HEK293 (cell line): Measurements from ENCODE around the gene PTP4A2.

Experiments
- CTCF ChIA-PET: fragments of 350-600 bp; formaldehyde crosslinking; extraction: SDS; loops from one replicate; lab custom pipeline; 2021; ENCODE audit warnings: antibody characterized with exemption; lab: Yijun Ruan, JAX
- POLR2A ChIA-PET: fragments of 300-600 bp; formaldehyde crosslinking; extraction: SDS; loops from one replicate; lab custom pipeline; 2020; ENCODE audit warnings: antibody characterized with exemption, inconsistent platforms; lab: Yijun Ruan, JAX
- H3K27ac ChIP-seq: fragments of 200-500 bp; sonication (Bioruptor generic); 2 replicates; pipeline ENCODE4 v1.5.1; 2014; ENCODE audit warnings: low read depth, low read length, control low read depth, inconsistent platforms; ENCODE audit errors: extremely low read depth
- H3K36me3 ChIP-seq, 2 experiments: fragments of 200-500 bp in 1 of 2; sonication (Bioruptor generic) in 1 of 2; 1 replicate in 1 of 2; 2 replicates in 1 of 2; pipeline ENCODE4 v1.5.1; 2014 to 2017; ENCODE audit warnings: inconsistent platforms in 2 of 2, low read length in 2 of 2; ENCODE audit not compliant: control insufficient read depth in 2 of 2, insufficient read depth in 1 of 2
- H3K4me1 ChIP-seq: fragments of 200-500 bp; sonication (Bioruptor generic); 2 replicates; pipeline ENCODE4 v1.5.1; 2014; ENCODE audit warnings: mild to moderate bottlenecking, low read length, inconsistent platforms; ENCODE audit not compliant: control insufficient read depth, insufficient read depth
- H3K4me3 ChIP-seq: 2 replicates; pipeline ENCODE4 v1.5.1; 2011; ENCODE audit warnings: low read depth, mild to moderate bottlenecking, control low read depth, low read length, moderate library complexity
- H3K9me3 ChIP-seq: fragments of 200-500 bp; sonication (Bioruptor generic); 2 replicates; pipeline ENCODE4 v1.5.1; 2014; ENCODE audit warnings: low read depth, low read length, inconsistent platforms; ENCODE audit not compliant: control insufficient read depth, insufficient read depth
- EGR2 ChIP-seq: fragments of 450-650 bp; formaldehyde crosslinking; IDR thresholded peaks from 2 replicates; pipeline ENCODE4 v1.5.1; 2016; ENCODE audit warnings: low read depth, missing biosample characterization, missing genetic modification characterization
- ELK4 ChIP-seq: IDR thresholded peaks from 2 replicates; pipeline ENCODE4 v1.6.1; 2011; ENCODE audit warnings: mild to moderate bottlenecking, low read depth, low read length, borderline replicate concordance
- GLI2 ChIP-seq: fragments of 450-650 bp; formaldehyde crosslinking; IDR thresholded peaks from 2 replicates; pipeline ENCODE4; 2017; ENCODE audit warnings: missing biosample characterization, missing genetic modification characterization, low read depth, borderline replicate concordance
- HIC1 ChIP-seq: fragments of 450-650 bp; formaldehyde crosslinking; IDR thresholded peaks from 2 replicates; pipeline ENCODE4 v1.5.1; 2016; ENCODE audit warnings: missing biosample characterization, missing genetic modification characterization
- KLF8 ChIP-seq: fragments of 450-650 bp; formaldehyde crosslinking; IDR thresholded peaks from 2 replicates; pipeline ENCODE4 v1.5.1; 2016; ENCODE audit warnings: missing biosample characterization, missing genetic modification characterization
- OSR2 ChIP-seq: fragments of 450-650 bp; formaldehyde crosslinking; IDR thresholded peaks from 2 replicates; pipeline ENCODE4 v1.5.1; 2016; ENCODE audit warnings: missing biosample characterization, missing genetic modification characterization
- SETDB1 ChIP-seq: IDR thresholded peaks from one replicate; pipeline ENCODE4 v1.6.1; 2017; ENCODE audit warnings: mild to moderate bottlenecking, low read length, moderate library complexity, mixed read lengths; ENCODE audit not compliant: insufficient read length
- ZFHX2 ChIP-seq: fragments of 450-650 bp; formaldehyde crosslinking; conservative IDR thresholded peaks from 2 replicates; pipeline ENCODE4 v1.5.1; 2016; ENCODE audit warnings: missing biosample characterization, missing genetic modification characterization
- ZFP37 ChIP-seq: fragments of 450-650 bp; formaldehyde crosslinking; IDR thresholded peaks from 2 replicates; pipeline ENCODE4 v1.5.1; 2016; ENCODE audit warnings: missing biosample characterization, missing genetic modification characterization
- ZNF114 ChIP-seq: fragments of 450-650 bp; formaldehyde crosslinking; IDR thresholded peaks from 2 replicates; pipeline ENCODE4 v1.5.0; 2017; ENCODE audit warnings: missing biosample characterization, missing genetic modification characterization
- ZNF155 ChIP-seq: fragments of 450-650 bp; formaldehyde crosslinking; IDR thresholded peaks from 2 replicates; pipeline ENCODE4 v1.5.1; 2016; ENCODE audit warnings: missing biosample characterization, missing genetic modification characterization
- ZNF221 ChIP-seq: fragments of 450-650 bp; formaldehyde crosslinking; IDR thresholded peaks from 2 replicates; pipeline ENCODE4 v1.5.1; 2017; ENCODE audit warnings: missing biosample characterization, missing genetic modification characterization, borderline replicate concordance
- ZNF280C ChIP-seq: fragments of 450-650 bp; formaldehyde crosslinking; IDR thresholded peaks from 2 replicates; pipeline ENCODE4 v1.5.1; 2016; ENCODE audit warnings: missing biosample characterization, missing genetic modification characterization
- ZNF37A ChIP-seq: fragments of 450-650 bp; IDR thresholded peaks from 2 replicates; pipeline ENCODE4 v1.5.1; 2018; ENCODE audit warnings: missing biosample characterization, missing genetic modification characterization
- ZNF48 ChIP-seq: fragments of 450-650 bp; formaldehyde crosslinking; IDR thresholded peaks from 2 replicates; pipeline ENCODE4 v1.5.1; 2016; ENCODE audit warnings: missing biosample characterization, missing genetic modification characterization
- ZNF510 ChIP-seq: fragments of 450-650 bp; formaldehyde crosslinking; IDR thresholded peaks from 2 replicates; pipeline ENCODE4 v1.5.1; 2018; ENCODE audit warnings: mild to moderate bottlenecking, missing genetic modification characterization, missing biosample characterization; ENCODE audit not compliant: insufficient replicate concordance
- ZNF530 ChIP-seq: fragments of 450-650 bp; formaldehyde crosslinking; IDR thresholded peaks from 2 replicates; pipeline ENCODE4 v1.5.1; 2016; ENCODE audit warnings: low read depth, missing biosample characterization, missing genetic modification characterization
- ZNF555 ChIP-seq: fragments of 450-650 bp; formaldehyde crosslinking; conservative IDR thresholded peaks from 2 replicates; pipeline ENCODE4 v1.5.1; 2017; ENCODE audit warnings: missing biosample characterization, mild to moderate bottlenecking, missing genetic modification characterization, inconsistent platforms
- TF ChIP-seq, protein P1 (sequence below): fragments of 450-650 bp; formaldehyde crosslinking; IDR thresholded peaks from 2 replicates; pipeline ENCODE4 v1.5.1; 2017; ENCODE audit warnings: missing biosample characterization, missing genetic modification characterization
- TF ChIP-seq, protein P2 (sequence below): fragments of 450-650 bp; formaldehyde crosslinking; IDR thresholded peaks from 2 replicates; pipeline ENCODE4 v1.5.1; 2016; ENCODE audit warnings: missing biosample characterization, missing genetic modification characterization
- TF ChIP-seq, protein P3 (sequence below): fragments of 450-650 bp; formaldehyde crosslinking; IDR thresholded peaks from 2 replicates; pipeline ENCODE4 v1.5.1; 2016; ENCODE audit warnings: missing biosample characterization, missing genetic modification characterization

Gene PTP4A2

DNA sequence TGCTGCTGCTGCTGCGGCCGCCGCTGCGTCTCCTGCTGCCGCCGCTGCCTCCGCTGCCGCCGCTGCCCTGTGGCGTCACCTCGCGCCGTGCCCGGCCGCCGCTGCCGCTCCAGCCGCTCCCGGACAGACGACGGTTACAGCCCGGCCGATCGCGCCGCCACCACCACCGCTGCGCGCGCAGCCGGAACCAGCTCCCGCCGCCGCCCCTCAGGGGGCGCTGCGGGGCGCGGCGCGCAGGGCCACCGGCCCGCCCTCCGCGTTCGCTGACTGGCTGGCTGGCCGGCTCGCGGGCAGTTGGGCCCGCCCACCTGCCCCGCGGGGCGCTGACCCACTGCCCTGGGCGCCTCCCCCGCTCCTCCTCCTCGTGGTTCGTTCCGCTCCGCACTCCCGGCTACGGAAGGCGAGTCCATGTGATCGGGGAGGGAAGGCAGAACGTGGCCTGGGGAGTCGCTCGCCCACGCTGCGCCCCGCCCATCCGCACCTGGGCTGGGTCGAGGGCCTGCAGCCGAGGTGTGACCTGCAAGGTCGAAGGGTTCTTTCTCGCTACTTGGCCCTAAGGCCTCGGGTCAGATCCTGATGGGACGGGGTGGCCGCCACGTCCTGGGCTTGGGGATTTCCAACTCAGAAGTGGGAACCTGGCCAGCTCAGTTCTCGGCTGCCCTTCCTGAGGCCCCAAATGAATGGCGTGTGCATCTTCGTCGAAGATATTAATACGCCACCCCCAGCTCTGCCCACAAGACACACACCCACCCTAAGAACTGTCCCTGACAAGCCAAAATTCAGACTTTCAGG, at the start of gene PTP4A2:
PTP4A2 (minus strand) TSS at position 185 of the 792 bp plus-strand sequence. CDS start 19,303 bp downstream, outside the sequence.
- H3K36me3 ChIP-seq = no peaks in the 10 kb centered on the region
- CTCF ChIA-PET = interaction anchor here (0.6 to 4.3 kb wide), 15 partner anchors 12 to 1155 kb away, joined by 3 to 53 read pairs (median 4); partner anchors contain the start of gene SPOCD1
- POLR2A ChIA-PET = interaction anchor here (0.5 to 1.6 kb wide), 5 partner anchors 14 to 124 kb away, joined by 3 to 7 read pairs (median 4); no protein-coding TSS in a partner anchor
- peak within 1 kb of the TSS; percentile 88 for H3K27ac ChIP-seq
- H3K4me1 ChIP-seq = peaks cover 22% of the 10 kb centered on the region
- peak within 1 kb of the TSS; percentile 97 for H3K4me3 ChIP-seq
- H3K9me3 ChIP-seq = no peaks in the 10 kb centered on the region
- no peak for TF ChIP-seq ZNF48
- no peak for TF ChIP-seq GLI2 (tag by site-specific recombination)
- TF ChIP-seq ZNF555 (tag by site-specific recombination) = no peak
- no peak for TF ChIP-seq ZNF155 (tag by site-specific recombination)
- TF ChIP-seq ZNF221 (tag by site-specific recombination) = no peak
- TF ChIP-seq, protein P1, sequence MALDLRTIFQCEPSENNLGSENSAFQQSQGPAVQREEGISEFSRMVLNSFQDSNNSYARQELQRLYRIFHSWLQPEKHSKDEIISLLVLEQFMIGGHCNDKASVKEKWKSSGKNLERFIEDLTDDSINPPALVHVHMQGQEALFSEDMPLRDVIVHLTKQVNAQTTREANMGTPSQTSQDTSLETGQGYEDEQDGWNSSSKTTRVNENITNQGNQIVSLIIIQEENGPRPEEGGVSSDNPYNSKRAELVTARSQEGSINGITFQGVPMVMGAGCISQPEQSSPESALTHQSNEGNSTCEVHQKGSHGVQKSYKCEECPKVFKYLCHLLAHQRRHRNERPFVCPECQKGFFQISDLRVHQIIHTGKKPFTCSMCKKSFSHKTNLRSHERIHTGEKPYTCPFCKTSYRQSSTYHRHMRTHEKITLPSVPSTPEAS (tag by site-specific recombination) = no peak; the same call in 1 of the 2 replicates
- TF ChIP-seq ZNF114 (tag by site-specific recombination) = no peak
- TF ChIP-seq EGR2 (tag by site-specific recombination) = peak; percentile 95
- TF ChIP-seq ZNF280C (tag by site-specific recombination) = no peak
- peak; percentile 99 for TF ChIP-seq KLF8 (tag by site-specific recombination)
- no peak for TF ChIP-seq ZNF530 (tag by site-specific recombination)
- peak; percentile 99 for TF ChIP-seq ZFHX2 (tag by site-specific recombination)
- peak; percentile 81; the same call in 1 of the 2 replicates for TF ChIP-seq ELK4
- TF ChIP-seq, protein P2, sequence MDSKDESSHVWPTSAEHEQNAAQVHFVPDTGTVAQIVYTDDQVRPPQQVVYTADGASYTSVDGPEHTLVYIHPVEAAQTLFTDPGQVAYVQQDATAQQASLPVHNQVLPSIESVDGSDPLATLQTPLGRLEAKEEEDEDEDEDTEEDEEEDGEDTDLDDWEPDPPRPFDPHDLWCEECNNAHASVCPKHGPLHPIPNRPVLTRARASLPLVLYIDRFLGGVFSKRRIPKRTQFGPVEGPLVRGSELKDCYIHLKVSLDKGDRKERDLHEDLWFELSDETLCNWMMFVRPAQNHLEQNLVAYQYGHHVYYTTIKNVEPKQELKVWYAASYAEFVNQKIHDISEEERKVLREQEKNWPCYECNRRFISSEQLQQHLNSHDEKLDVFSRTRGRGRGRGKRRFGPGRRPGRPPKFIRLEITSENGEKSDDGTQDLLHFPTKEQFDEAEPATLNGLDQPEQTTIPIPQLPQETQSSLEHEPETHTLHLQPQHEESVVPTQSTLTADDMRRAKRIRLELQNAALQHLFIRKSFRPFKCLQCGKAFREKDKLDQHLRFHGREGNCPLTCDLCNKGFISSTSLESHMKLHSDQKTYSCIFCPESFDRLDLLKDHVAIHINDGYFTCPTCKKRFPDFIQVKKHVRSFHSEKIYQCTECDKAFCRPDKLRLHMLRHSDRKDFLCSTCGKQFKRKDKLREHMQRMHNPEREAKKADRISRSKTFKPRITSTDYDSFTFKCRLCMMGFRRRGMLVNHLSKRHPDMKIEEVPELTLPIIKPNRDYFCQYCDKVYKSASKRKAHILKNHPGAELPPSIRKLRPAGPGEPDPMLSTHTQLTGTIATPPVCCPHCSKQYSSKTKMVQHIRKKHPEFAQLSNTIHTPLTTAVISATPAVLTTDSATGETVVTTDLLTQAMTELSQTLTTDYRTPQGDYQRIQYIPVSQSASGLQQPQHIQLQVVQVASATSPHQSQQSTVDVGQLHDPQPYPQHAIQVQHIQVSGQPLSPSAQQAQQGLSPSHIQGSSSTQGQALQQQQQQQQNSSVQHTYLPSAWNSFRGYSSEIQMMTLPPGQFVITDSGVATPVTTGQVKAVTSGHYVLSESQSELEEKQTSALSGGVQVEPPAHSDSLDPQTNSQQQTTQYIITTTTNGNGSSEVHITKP (tag by site-specific recombination) = peak; percentile 100
- TF ChIP-seq ZFP37 (tag by site-specific recombination) = 0 out of 2 replicates have a peak, but pooled peaks have one; percentile 41
- TF ChIP-seq, protein P3, sequence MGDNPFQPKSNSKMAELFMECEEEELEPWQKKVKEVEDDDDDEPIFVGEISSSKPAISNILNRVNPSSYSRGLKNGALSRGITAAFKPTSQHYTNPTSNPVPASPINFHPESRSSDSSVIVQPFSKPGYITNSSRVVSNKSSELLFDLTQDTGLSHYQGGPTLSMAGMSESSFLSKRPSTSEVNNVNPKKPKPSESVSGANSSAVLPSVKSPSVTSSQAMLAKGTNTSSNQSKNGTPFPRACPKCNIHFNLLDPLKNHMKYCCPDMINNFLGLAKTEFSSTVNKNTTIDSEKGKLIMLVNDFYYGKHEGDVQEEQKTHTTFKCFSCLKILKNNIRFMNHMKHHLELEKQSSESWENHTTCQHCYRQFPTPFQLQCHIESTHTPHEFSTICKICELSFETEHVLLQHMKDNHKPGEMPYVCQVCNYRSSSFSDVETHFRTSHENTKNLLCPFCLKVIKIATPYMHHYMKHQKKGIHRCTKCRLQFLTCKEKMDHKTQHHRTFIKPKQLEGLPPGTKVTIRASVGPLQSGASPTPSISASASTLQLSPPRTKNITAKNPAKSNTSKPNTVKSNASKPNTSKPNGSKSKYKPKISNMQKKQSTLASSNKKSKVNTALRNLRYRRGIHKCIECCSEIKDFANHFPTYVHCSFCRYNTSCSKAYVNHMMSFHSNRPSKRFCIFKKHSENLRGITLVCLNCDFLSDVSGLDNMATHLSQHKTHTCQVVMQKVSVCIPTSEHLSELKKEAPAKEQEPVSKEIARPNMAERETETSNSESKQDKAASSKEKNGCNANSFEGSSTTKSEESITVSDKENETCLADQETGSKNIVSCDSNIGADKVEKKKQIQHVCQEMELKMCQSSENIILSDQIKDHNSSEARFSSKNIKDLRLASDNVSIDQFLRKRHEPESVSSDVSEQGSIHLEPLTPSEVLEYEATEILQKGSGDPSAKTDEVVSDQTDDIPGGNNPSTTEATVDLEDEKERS (tag by site-specific recombination) = no peak
- TF ChIP-seq HIC1 = peak; percentile 93
- no peak for TF ChIP-seq OSR2
- no peak for TF ChIP-seq ZNF37A
- TF ChIP-seq ZNF510 (tag by site-specific recombination) = no peak
- no peak for TF ChIP-seq SETDB1
